IMR-90 (cell line): Measurements from ENCODE around the gene SH2B3. TPM values are rescaled to one million over a fixed set of nuclear protein-coding genes. Genes with fewer than 3 reads are reported as not detected.

Experiments used
- ATAC-seq: fragments of 200-7000 bp; cut with Tn5 transposase; 2 replicates; pipeline ENCODE4 v1.9.1; 2020; ENCODE audit warnings: low read depth, mild to moderate bottlenecking, moderate library complexity
- BruUV-seq: library from RNA; stranded (reverse); fragments of 400-500 nt; replicated peaks from 2 replicates; lab custom pipeline; 2021; lab: Mats Ljungman, UMichigan
- CTCF ChIA-PET: fragments of 300-600 bp; formaldehyde crosslinking; extraction: SDS; loops from one replicate; lab custom pipeline; 2021; ENCODE audit warnings: antibody characterized with exemption; lab: Yijun Ruan, JAX
- POLR2A ChIA-PET: fragments of 300-600 bp; sonication (Branson Sonifier 250); formaldehyde crosslinking; loops from one replicate; lab custom pipeline; 2022; ENCODE audit warnings: antibody characterized with exemption; ENCODE audit not compliant: unreplicated experiment; lab: Charles Lee
- DNase-seq: peaks from one replicate; pipeline ENCODE4 v3.0.0; 2013
- H2AFZ ChIP-seq: replicated peaks from 2 replicates; pipeline ENCODE3; 2013; ENCODE audit warnings: low read length, mild to moderate bottlenecking; ENCODE audit not compliant: poor library complexity
- H2AK5ac ChIP-seq: 2 replicates; pipeline ENCODE4 v1.6.1; 2013; ENCODE audit warnings: low read depth, low read length, inconsistent platforms
- H2AK9ac ChIP-seq: replicated peaks from 2 replicates; pipeline ENCODE3; 2013; ENCODE audit warnings: mild to moderate bottlenecking, low read depth, low read length, moderate library complexity; ENCODE audit not compliant: poor library complexity
- H2BK120ac ChIP-seq: 2 replicates; pipeline ENCODE4 v1.6.1; 2013; ENCODE audit warnings: low read depth, low read length, inconsistent platforms
- H2BK15ac ChIP-seq: 3 replicates; pipeline ENCODE4 v1.6.1; 2013; ENCODE audit warnings: low read depth, low read length, inconsistent platforms
- H2BK20ac ChIP-seq: 2 replicates; pipeline ENCODE4 v1.6.1; 2013; ENCODE audit warnings: low read depth, mild to moderate bottlenecking, inconsistent platforms, low read length, moderate library complexity
- H2BK5ac ChIP-seq: 2 replicates; pipeline ENCODE4 v1.6.1; 2013; ENCODE audit warnings: mild to moderate bottlenecking, low read depth, low read length, inconsistent platforms; ENCODE audit not compliant: poor library complexity, severe bottlenecking
- H3K14ac ChIP-seq: replicated peaks from 2 replicates; pipeline ENCODE4 v1.6.1; 2013; ENCODE audit warnings: low read depth, low read length, inconsistent platforms
- H3K18ac ChIP-seq: 2 replicates; pipeline ENCODE4 v1.6.1; 2013; ENCODE audit warnings: low read depth, low read length, control low read depth
- H3K23ac ChIP-seq: 2 replicates; pipeline ENCODE4 v1.6.1; 2013; ENCODE audit warnings: low read depth, low read length, inconsistent platforms
- H3K27ac ChIP-seq: 2 replicates; pipeline ENCODE4 v1.5.1; 2013; ENCODE audit warnings: mild to moderate bottlenecking, control low read depth, low read length; ENCODE audit not compliant: insufficient read depth
- H3K27me3 ChIP-seq: 2 replicates; pipeline ENCODE4 v1.6.1; 2013; ENCODE audit warnings: low read length; ENCODE audit not compliant: control insufficient read depth, insufficient read depth
- H3K36me3 ChIP-seq: 2 replicates; pipeline ENCODE4 v1.6.1; 2013; ENCODE audit warnings: low read length, mixed read lengths; ENCODE audit not compliant: control insufficient read depth, insufficient read depth
- H3K4ac ChIP-seq: 2 replicates; pipeline ENCODE4 v1.6.1; 2013; ENCODE audit warnings: low read depth, low read length, inconsistent platforms
- H3K4me1 ChIP-seq: 2 replicates; pipeline ENCODE4 v1.6.1; 2013; ENCODE audit warnings: low read length, mixed read lengths; ENCODE audit not compliant: control insufficient read depth, insufficient read depth
- H3K4me2 ChIP-seq: 2 replicates; pipeline ENCODE4 v1.6.1; 2013; ENCODE audit warnings: low read depth, mild to moderate bottlenecking, control low read depth, low read length, moderate library complexity
- H3K4me3 ChIP-seq: 2 replicates; pipeline ENCODE4 v1.5.1; 2013; ENCODE audit warnings: low read depth, mild to moderate bottlenecking, control low read depth, low read length, moderate library complexity; ENCODE audit not compliant: insufficient read depth
- H3K56ac ChIP-seq: 2 replicates; pipeline ENCODE4 v1.6.1; 2013; ENCODE audit warnings: low read length, inconsistent platforms; ENCODE audit not compliant: insufficient read depth; ENCODE audit errors: extremely low read depth
- H3K79me1 ChIP-seq, 2 experiments: 2 replicates each; pipeline ENCODE4 v1.6.1; 2013; ENCODE audit warnings: low read length in 2 of 2, inconsistent platforms in 1 of 2, low read depth in 1 of 2
- H3K9ac ChIP-seq: 2 replicates; pipeline ENCODE4 v1.6.1; 2013; ENCODE audit warnings: low read depth, low read length, control low read depth
- H3K9me1 ChIP-seq: 2 replicates; pipeline ENCODE4 v1.6.1; 2013; ENCODE audit warnings: low read length, inconsistent platforms; ENCODE audit not compliant: insufficient read depth
- H3K9me3 ChIP-seq: 2 replicates; pipeline ENCODE4 v1.6.1; 2013; ENCODE audit warnings: low read length; ENCODE audit not compliant: control insufficient read depth, insufficient read depth
- H4K20me1 ChIP-seq: 2 replicates; pipeline ENCODE4 v1.6.1; 2013; ENCODE audit warnings: low read length, inconsistent platforms; ENCODE audit not compliant: insufficient read depth
- H4K5ac ChIP-seq: 2 replicates; pipeline ENCODE4 v1.6.1; 2013; ENCODE audit warnings: mild to moderate bottlenecking, low read depth, low read length, control low read depth
- H4K8ac ChIP-seq, 2 experiments: 2 replicates each; pipeline ENCODE4 v1.6.1; 2013; ENCODE audit warnings: low read depth in 2 of 2, low read length in 2 of 2, control low read depth in 1 of 2, inconsistent platforms in 1 of 2
- H4K91ac ChIP-seq: 2 replicates; pipeline ENCODE4 v1.6.1; 2013; ENCODE audit warnings: low read depth, low read length, inconsistent platforms; ENCODE audit not compliant: insufficient read depth
- CHD1 ChIP-seq: IDR thresholded peaks from 2 replicates; pipeline ENCODE4 v1.6.1; 2012; ENCODE audit warnings: low read depth, low read length, improper control_type of control experiment
- FOS ChIP-seq: fragments of 150-350 bp; IDR thresholded peaks from 2 replicates; pipeline ENCODE4 v1.6.1; 2016; ENCODE audit warnings: low read depth, low read length
- MAFK ChIP-seq: IDR thresholded peaks from 2 replicates; pipeline ENCODE4 v1.6.1; 2012; ENCODE audit warnings: low read depth, low read length, improper control_type of control experiment
- POLR2A ChIP-seq: IDR thresholded peaks from 2 replicates; pipeline ENCODE4 v1.6.1; 2012; ENCODE audit warnings: mild to moderate bottlenecking, low read depth, low read length
- RAD21 ChIP-seq: IDR thresholded peaks from 2 replicates; pipeline ENCODE4 v1.6.1; 2012; ENCODE audit warnings: low read length, improper control_type of control experiment
- SMC3 ChIP-seq: fragments of 150-350 bp; IDR thresholded peaks from 2 replicates; pipeline ENCODE4 v1.6.1; 2016; ENCODE audit warnings: low read depth, mild to moderate bottlenecking, antibody characterized with exemption, low read length, moderate library complexity
- WGBS, 2 experiments: methylation state at CpG; one replicate each; pipeline versions ENCODE4 v1.1.5 to v1.1.7; 2013; ENCODE audit warnings: missing lambda C conversion rate in 2 of 2; ENCODE audit not compliant: insufficient read length in 1 of 2; ENCODE audit errors: extremely low coverage in 2 of 2; 5-methylcytosine and 5-hydroxymethylcytosine counted together
- dilution Hi-C: fragments of 300-500 bp; cut with HindIII; formaldehyde crosslinking; loops from one replicate; pipeline ENCODE4 v1.14.3; 2018; ENCODE audit warnings: low sequenced_read_pairs; ENCODE audit not compliant: unreplicated experiment
- in situ Hi-C: fragments of 300-500 bp; cut with MboI; formaldehyde crosslinking; loops from 3 replicates; pipeline ENCODE4 v1.14.3; 2019; ENCODE audit warnings: low sequenced_read_pairs, inconsistent platforms, mixed read lengths
- intact Hi-C: fragments of 100-400 bp; cut with micrococcal nuclease; formaldehyde crosslinking; loops from 2 replicates; pipeline ENCODE4 v1.10.0; 2022
- polyA plus RNA-seq, 3 experiments: library from polyadenylated mRNA; depleted of rRNA; stranded (reverse); fragments of >200 nt; gene quantifications; 2 replicates each; pipeline ENCODE4 v1.2.3, GENCODE V29; 2012; ENCODE audit warnings: low replicate concordance in 1 of 3
- total RNA-seq: library from RNA; depleted of rRNA; stranded (reverse); fragments of >200 nt; gene quantifications from 2 replicates; pipeline ENCODE4 v1.2.3, GENCODE V29; 2012

Gene SH2B3
- total and polyA plus RNA-seq, 2 of the 4 experiments (the other 2 are of a cell fraction): 9.3 to 20.2 TPM

GRCh38 chr12:111404362-111405148 lies 1.2 kb upstream of the SH2B3 start:
- peak overlapping the region; percentile 94 for H2AFZ ChIP-seq
- H3K27ac ChIP-seq: peak overlapping the region; percentile 2; the same call in 1 of the 2 replicates
- H3K79me1 ChIP-seq: peaks cover 4 to 34% of the 10 kb centered on the region in 2 experiments; a peak in 3 of 4 replicates
- dilution Hi-C loops: no loop called here
- H4K8ac ChIP-seq: peak overlapping the region; percentile 59 to 93
- H3K9me3 ChIP-seq: no peaks in the 10 kb centered on the region
- peak overlapping the region; percentile 66 for H2BK120ac ChIP-seq
- BruUV-seq: no TSS peak
- TF ChIP-seq SMC3 (no peak), POLR2A (no peak), MAFK (no peak), FOS (no peak), RAD21 (no peak), CHD1 (no peak)
- POLR2A ChIA-PET: no interaction called here
- H4K5ac ChIP-seq: no peak overlapping the region; the same call in 1 of the 2 replicates
- H3K27me3 ChIP-seq: no peaks in the 10 kb centered on the region
- H2AK9ac ChIP-seq: peak overlapping the region; percentile 76
- no peak overlapping the region; the same call in 1 of the 2 replicates for H3K4me3 ChIP-seq
- H3K4me1 ChIP-seq: peaks cover 16% of the 10 kb centered on the region
- H4K91ac ChIP-seq: peak overlapping the region; percentile 78
- H3K4me2 ChIP-seq: no peak overlapping the region; the same call in 1 of the 2 replicates
- CTCF ChIA-PET: interaction anchor here (0.6 kb wide), 1 partner anchor 38 kb away, joined by 3 read pairs; no protein-coding TSS in a partner anchor
- H3K18ac ChIP-seq: no peak overlapping the region; the same call in 1 of the 2 replicates
- H3K14ac ChIP-seq: peak overlapping the region; percentile 33; the same call in 1 of the 2 replicates
- peaks cover 11% of the 10 kb centered on the region; the same call in 1 of the 2 replicates for H3K9me1 ChIP-seq
- intact Hi-C loops: no loop called here
- ATAC-seq (no peak), DNase-seq (no peak)
- 83% methylated on average over 5 of the region's 21 CpGs; no CpG with 5 or more reads in 1 of the 2 experiments for WGBS, 2 experiments
- peak overlapping the region; percentile 42; the same call in 2 of the 3 replicates for H2BK15ac ChIP-seq
- no peak overlapping the region for H3K56ac ChIP-seq
- no peaks in the 10 kb centered on the region for H3K36me3 ChIP-seq
- H3K9ac ChIP-seq: 0 out of 2 replicates have a peak overlapping the region, but pooled peaks have one; percentile 21
- peak overlapping the region; percentile 39; the same call in 1 of the 2 replicates for H2BK20ac ChIP-seq
- in situ Hi-C loops: no loop called here
- H2AK5ac ChIP-seq: peak overlapping the region; percentile 94
- H4K20me1 ChIP-seq: 0 out of 2 replicates have a peak, but pooled peaks cover 13% of the 10 kb centered on the region
- H3K23ac ChIP-seq: 0 out of 2 replicates have a peak overlapping the region, but pooled peaks have one; percentile 4
- H3K4ac ChIP-seq: peak overlapping the region; percentile 38
- H2BK5ac ChIP-seq: no peak overlapping the region
